Measurements from ENCODE around the gene EXOC3L1. TPM values are rescaled to one million over a fixed set of nuclear protein-coding genes. Genes with fewer than 3 reads are reported as not detected.

Gene EXOC3L1
- polyA plus RNA-seq, 2 of the 4 experiments (the other 2 are of a cell fraction): 0.06 TPM; not detected in 1

DNA sequence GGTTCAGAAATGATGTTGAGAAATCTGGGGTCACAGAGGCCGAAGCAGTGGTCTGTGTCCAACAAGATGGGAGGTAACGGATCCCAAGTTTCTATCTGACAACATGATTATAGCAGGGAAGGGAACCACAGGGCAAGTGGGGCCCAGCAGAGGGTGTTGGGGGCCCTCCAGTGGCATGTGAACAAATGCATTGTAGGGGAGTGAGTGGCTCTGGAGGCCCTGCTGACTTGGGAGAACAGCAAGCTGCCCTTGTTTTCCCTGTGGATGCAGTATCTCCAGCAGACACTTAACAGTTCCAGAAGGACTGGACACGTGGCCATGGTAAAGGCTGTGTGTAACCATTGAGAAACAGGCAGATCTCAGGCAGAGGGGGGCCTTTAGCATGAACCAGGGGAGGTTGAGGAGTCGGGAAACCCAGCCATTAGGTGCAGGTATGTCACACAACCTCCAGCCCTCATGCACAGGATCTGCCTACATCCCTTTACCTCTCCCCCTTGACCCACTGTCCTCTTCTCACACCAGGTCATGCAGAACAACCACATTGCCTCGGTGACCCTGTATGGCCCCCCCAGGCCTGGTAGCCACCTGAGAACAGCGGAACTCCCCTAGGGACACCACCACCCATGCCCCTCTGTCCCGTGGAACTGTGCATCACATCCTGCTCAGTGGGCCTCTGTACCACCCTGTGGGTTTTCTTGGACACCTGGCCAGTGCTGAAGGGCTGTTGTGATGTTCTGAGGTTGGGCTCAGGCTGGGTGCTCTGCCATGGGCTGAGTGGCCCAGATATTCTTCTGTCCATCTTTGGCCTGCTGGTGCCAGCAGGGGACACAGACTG, 43.2 kb downstream of the EXOC3L1 start:
- Histone ChIP-seq H3K27ac (no peak overlapping the region), H3K4me3 (no peak overlapping the region), H3K9me3 (no peaks in the 10 kb centered on the region), H3K4me2 (no peak overlapping the region), H3K4me1 (peaks cover 6% of the 10 kb centered on the region; the same call in 2 of the 3 replicates)
- DNase-seq (ENCODE audit: low read depth in 1 of 2, low spot score in 1 of 2): no peak
- CTCF ChIA-PET: interaction anchor here (0.8 to 15.6 kb wide), 5 partner anchors 7 to 129 kb away, joined by 3 to 193 read pairs (median 3); partner anchors contain the start of genes B3GNT9, FBXL8 and TRADD
- ATAC-seq: no peak
- whole genome bisulfite sequencing (ENCODE audit: missing lambda C conversion rate): 87% methylated on average over 7 of the region's 7 CpGs
- FAIRE-seq: no peak
- POLR2A ChIA-PET: no interaction called here
- TF ChIP-seq POLR2AphosphoS2 (conservative IDR thresholded peaks at IDR 0.05; ENCODE audit: low read length) (no peak), FOSL2 (IDR thresholded peaks at IDR 0.05) (no peak), FOSL2 (CRISPR knock-in tag; IDR thresholded peaks at IDR 0.05) (no peak), FOSB (CRISPR knock-in tag; IDR thresholded peaks at IDR 0.05) (no peak), RAD21 (conservative IDR thresholded peaks at IDR 0.05 in 1 of 2, IDR thresholded peaks at IDR 0.05 in 1 of 2) (0 out of 5 replicates have a peak, but pooled peaks of 1 of the 2 experiments have one; percentile 21), JUN (IDR thresholded peaks at IDR 0.05) (no peak), BHLHE40 (IDR thresholded peaks at IDR 0.05; ENCODE audit: low read depth, low read length) (no peak)
- TF ChIP-seq, protein P1, sequence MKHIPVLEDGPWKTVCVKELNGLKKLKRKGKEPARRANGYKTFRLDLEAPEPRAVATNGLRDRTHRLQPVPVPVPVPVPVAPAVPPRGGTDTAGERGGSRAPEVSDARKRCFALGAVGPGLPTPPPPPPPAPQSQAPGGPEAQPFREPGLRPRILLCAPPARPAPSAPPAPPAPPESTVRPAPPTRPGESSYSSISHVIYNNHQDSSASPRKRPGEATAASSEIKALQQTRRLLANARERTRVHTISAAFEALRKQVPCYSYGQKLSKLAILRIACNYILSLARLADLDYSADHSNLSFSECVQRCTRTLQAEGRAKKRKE (CRISPR knock-in tag; IDR thresholded peaks at IDR 0.05; ENCODE audit: low read depth): no peak
- TF ChIP-seq, protein P2, sequence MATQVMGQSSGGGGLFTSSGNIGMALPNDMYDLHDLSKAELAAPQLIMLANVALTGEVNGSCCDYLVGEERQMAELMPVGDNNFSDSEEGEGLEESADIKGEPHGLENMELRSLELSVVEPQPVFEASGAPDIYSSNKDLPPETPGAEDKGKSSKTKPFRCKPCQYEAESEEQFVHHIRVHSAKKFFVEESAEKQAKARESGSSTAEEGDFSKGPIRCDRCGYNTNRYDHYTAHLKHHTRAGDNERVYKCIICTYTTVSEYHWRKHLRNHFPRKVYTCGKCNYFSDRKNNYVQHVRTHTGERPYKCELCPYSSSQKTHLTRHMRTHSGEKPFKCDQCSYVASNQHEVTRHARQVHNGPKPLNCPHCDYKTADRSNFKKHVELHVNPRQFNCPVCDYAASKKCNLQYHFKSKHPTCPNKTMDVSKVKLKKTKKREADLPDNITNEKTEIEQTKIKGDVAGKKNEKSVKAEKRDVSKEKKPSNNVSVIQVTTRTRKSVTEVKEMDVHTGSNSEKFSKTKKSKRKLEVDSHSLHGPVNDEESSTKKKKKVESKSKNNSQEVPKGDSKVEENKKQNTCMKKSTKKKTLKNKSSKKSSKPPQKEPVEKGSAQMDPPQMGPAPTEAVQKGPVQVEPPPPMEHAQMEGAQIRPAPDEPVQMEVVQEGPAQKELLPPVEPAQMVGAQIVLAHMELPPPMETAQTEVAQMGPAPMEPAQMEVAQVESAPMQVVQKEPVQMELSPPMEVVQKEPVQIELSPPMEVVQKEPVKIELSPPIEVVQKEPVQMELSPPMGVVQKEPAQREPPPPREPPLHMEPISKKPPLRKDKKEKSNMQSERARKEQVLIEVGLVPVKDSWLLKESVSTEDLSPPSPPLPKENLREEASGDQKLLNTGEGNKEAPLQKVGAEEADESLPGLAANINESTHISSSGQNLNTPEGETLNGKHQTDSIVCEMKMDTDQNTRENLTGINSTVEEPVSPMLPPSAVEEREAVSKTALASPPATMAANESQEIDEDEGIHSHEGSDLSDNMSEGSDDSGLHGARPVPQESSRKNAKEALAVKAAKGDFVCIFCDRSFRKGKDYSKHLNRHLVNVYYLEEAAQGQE (IDR thresholded peaks at IDR 0.05): no peak
- TF ChIP-seq, protein P3, sequence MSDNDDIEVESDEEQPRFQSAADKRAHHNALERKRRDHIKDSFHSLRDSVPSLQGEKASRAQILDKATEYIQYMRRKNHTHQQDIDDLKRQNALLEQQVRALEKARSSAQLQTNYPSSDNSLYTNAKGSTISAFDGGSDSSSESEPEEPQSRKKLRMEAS (IDR thresholded peaks at IDR 0.05): no peak

DNA sequence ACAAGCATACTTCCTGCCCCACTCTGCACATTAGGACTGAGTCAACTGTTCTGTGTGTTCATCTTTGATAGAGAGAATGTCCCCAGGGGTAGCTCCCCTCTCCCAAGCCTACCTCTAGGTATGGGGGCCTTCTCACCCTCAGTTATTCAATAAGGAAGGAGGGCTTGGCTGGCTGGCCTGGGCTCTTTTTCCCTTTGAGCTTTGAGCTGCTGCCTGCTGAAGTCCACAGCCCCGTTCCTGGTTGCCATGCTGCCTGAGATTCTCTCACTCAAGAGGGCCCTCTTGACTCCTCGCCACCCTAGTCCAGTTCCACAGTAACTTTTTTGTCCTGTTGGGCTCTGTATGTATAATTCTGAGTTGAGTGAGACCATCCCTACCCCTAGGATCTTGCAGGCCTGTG, 44.2 kb downstream of the EXOC3L1 start:
- TF ChIP-seq HEYL (CRISPR knock-in tag; IDR thresholded peaks at IDR 0.05) (no peak), MAZ (IDR thresholded peaks at IDR 0.05; ENCODE audit: borderline replicate concordance, low read depth, low read length) (no peak), HDAC2 (IDR thresholded peaks at IDR 0.05) (no peak), RFX5 (IDR thresholded peaks at IDR 0.05) (no peak), CHD2 (IDR thresholded peaks at IDR 0.05; ENCODE audit: low read length, partially characterized antibody) (no peak), SREBF2 (IDR thresholded peaks at IDR 0.05) (no peak), TFCP2L1 (CRISPR knock-in tag; IDR thresholded peaks at IDR 0.05) (no peak), ZSCAN20 (CRISPR knock-in tag; IDR thresholded peaks at IDR 0.05) (no peak), KDM5A (IDR thresholded peaks at IDR 0.05) (no peak), HOXB13 (CRISPR knock-in tag; IDR thresholded peaks at IDR 0.05; ENCODE audit: low read depth) (no peak)
- TF ChIP-seq, protein P4, sequence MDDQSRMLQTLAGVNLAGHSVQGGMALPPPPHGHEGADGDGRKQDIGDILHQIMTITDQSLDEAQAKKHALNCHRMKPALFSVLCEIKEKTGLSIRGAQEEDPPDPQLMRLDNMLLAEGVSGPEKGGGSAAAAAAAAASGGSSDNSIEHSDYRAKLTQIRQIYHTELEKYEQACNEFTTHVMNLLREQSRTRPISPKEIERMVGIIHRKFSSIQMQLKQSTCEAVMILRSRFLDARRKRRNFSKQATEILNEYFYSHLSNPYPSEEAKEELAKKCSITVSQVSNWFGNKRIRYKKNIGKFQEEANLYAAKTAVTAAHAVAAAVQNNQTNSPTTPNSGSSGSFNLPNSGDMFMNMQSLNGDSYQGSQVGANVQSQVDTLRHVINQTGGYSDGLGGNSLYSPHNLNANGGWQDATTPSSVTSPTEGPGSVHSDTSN (IDR thresholded peaks at IDR 0.05): no peak
- TF ChIP-seq, protein P5, sequence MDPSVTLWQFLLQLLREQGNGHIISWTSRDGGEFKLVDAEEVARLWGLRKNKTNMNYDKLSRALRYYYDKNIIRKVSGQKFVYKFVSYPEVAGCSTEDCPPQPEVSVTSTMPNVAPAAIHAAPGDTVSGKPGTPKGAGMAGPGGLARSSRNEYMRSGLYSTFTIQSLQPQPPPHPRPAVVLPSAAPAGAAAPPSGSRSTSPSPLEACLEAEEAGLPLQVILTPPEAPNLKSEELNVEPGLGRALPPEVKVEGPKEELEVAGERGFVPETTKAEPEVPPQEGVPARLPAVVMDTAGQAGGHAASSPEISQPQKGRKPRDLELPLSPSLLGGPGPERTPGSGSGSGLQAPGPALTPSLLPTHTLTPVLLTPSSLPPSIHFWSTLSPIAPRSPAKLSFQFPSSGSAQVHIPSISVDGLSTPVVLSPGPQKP (IDR thresholded peaks at IDR 0.05; ENCODE audit: low read depth, low read length): no peak
- TF ChIP-seq, protein P6, sequence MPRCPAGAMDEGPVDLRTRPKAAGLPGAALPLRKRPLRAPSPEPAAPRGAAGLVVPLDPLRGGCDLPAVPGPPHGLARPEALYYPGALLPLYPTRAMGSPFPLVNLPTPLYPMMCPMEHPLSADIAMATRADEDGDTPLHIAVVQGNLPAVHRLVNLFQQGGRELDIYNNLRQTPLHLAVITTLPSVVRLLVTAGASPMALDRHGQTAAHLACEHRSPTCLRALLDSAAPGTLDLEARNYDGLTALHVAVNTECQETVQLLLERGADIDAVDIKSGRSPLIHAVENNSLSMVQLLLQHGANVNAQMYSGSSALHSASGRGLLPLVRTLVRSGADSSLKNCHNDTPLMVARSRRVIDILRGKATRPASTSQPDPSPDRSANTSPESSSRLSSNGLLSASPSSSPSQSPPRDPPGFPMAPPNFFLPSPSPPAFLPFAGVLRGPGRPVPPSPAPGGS (IDR thresholded peaks at IDR 0.05): no peak
- DNase-seq (ENCODE audit: low read depth in 1 of 2, low spot score in 1 of 2) (no peak), FAIRE-seq (no peak), ATAC-seq (no peak)
- H3K27ac ChIP-seq: no peak overlapping the region
- H3K4me1 ChIP-seq: no peaks in the 10 kb centered on the region
- H3K4me3 ChIP-seq: no peak overlapping the region
- H3K4me2 ChIP-seq: no peak overlapping the region
- ChIA-PET CTCF (interaction anchor here (1.1 to 15.6 kb wide), 5 partner anchors 8 to 251 kb away, joined by 3 to 193 read pairs (median 4); partner anchors contain the start of gene B3GNT9), POLR2A (no interaction called here)
- no peaks in the 10 kb centered on the region for H3K9me3 ChIP-seq
- whole genome bisulfite sequencing (ENCODE audit: missing lambda C conversion rate): 96% methylated on average over 2 of the region's 2 CpGs

Measured in A549 (cell line).